NCI-H1092 treated with DMSO at 0.1 percent for 48 hours (cell line): ENCODE measurements around the gene MED29.
"Not testable (repeated sequence)": the region's sequence is repeated elsewhere in the genome, so short reads cannot be mapped to it uniquely, and the experiment has no call there.

Experiments used
- DNase-seq: peaks from one replicate; lab custom pipeline; 2025; lab: John Stamatoyannopoulos, UW

Gene MED29

GRCh38 chr19:39370735-39371134 is 20.4 kb upstream of the MED29 start:
- DNase-seq = no peak

GRCh38 chr19:39372047-39372802 is 19.0 kb upstream of the MED29 start:
- no peak for DNase-seq

GRCh38 chr19:39372941-39373340 is 18.2 kb upstream of the MED29 start:
- DNase-seq = no peak

- no peak for DNase-seq
Measured at GRCh38 chr19:39375929-39376328, 15.2 kb upstream of the MED29 start.

- no peak for DNase-seq
Measured at GRCh38 chr19:39377373-39378362, 13.5 kb upstream of the MED29 start.

- not testable (repeated sequence) for DNase-seq
Measured at GRCh38 chr19:39379366-39379765, 11.8 kb upstream of the MED29 start.

- no peak for DNase-seq
Measured at GRCh38 chr19:39379865-39380396, 11.2 kb upstream of the MED29 start.

- no peak for DNase-seq
Measured at GRCh38 chr19:39380521-39381502, 10.4 kb upstream of the MED29 start.

- DNase-seq = no peak
Measured at GRCh38 chr19:39381910-39382611, 9.1 kb upstream of the MED29 start.

GRCh38 chr19:39382991-39383828 is 8.0 kb upstream of the MED29 start:
- no peak for DNase-seq

- DNase-seq = no peak
Measured at GRCh38 chr19:39384839-39385568, 6.2 kb upstream of the MED29 start.

- no peak for DNase-seq
Measured at GRCh38 chr19:39385629-39386411, 5.4 kb upstream of the MED29 start.

GRCh38 chr19:39386557-39386956 is 4.6 kb upstream of the MED29 start:
- DNase-seq = no peak

GRCh38 chr19:39388657-39389056 is 2.5 kb upstream of the MED29 start:
- DNase-seq = no peak

- DNase-seq = no peak
Measured at GRCh38 chr19:39389631-39390414, 1.4 kb upstream of the MED29 start.

GRCh38 chr19:39390451-39390750 is 777 bp upstream of the MED29 start:
- no peak for DNase-seq

- peak; percentile 4 for DNase-seq
Measured at GRCh38 chr19:39397360-39398296, 6.5 kb downstream of the MED29 start.
